Neural progenitor cell (in vitro differentiated cells): ENCODE results near the gene PSMB5. TPM values are rescaled to one million over a fixed set of nuclear protein-coding genes. Genes with fewer than 3 reads are reported as not detected.

Experiments
- DNase-seq: peaks from one replicate; pipeline ENCODE4 v3.0.0-alpha.2; 2016; ENCODE audit warnings: low spot score
- H2AFZ ChIP-seq: fragments of 200-600 bp; sonication (generic); replicated peaks from 2 replicates; pipeline ENCODE4 v1.6.1; 2016; ENCODE audit warnings: antibody characterized with exemption
- H3F3A ChIP-seq: fragments of 200-600 bp; sonication (generic); 2 replicates; pipeline ENCODE4 v1.6.1; 2016; ENCODE audit warnings: antibody characterized with exemption, low read depth
- H3K27ac ChIP-seq: fragments of 200-600 bp; sonication (generic); 2 replicates; pipeline ENCODE4 v1.5.1; 2016; ENCODE audit warnings: mild to moderate bottlenecking
- H3K27me3 ChIP-seq: fragments of 200-600 bp; sonication (generic); 2 replicates; pipeline ENCODE4 v1.6.1; 2016; ENCODE audit warnings: mild to moderate bottlenecking, moderate library complexity
- H3K36me3 ChIP-seq: fragments of 200-600 bp; sonication (generic); 2 replicates; pipeline ENCODE4 v1.5.1; 2016
- H3K4me1 ChIP-seq: fragments of 200-600 bp; sonication (generic); 2 replicates; pipeline ENCODE4 v1.6.1; 2016; ENCODE audit warnings: mixed run types
- H3K4me2 ChIP-seq: fragments of 200-600 bp; sonication (generic); 2 replicates; pipeline ENCODE4 v1.6.1; 2016
- H3K4me3 ChIP-seq: fragments of 200-600 bp; sonication (generic); 2 replicates; pipeline ENCODE4 v1.5.1; 2016
- H3K79me2 ChIP-seq: fragments of 200-600 bp; sonication (generic); 2 replicates; pipeline ENCODE4 v1.6.1; 2016; ENCODE audit warnings: low read depth
- H3K9ac ChIP-seq: fragments of 200-600 bp; sonication (generic); 2 replicates; pipeline ENCODE4 v1.6.1; 2016
- H3K9me3 ChIP-seq: fragments of 200-600 bp; sonication (generic); 2 replicates; pipeline ENCODE4 v1.5.1; 2016; ENCODE audit warnings: low read depth
- H4K20me1 ChIP-seq: fragments of 200-600 bp; sonication (generic); 2 replicates; pipeline ENCODE4 v1.6.1; 2016; ENCODE audit warnings: low read depth
- H3K27ac Mint-ChIP-seq: 3 replicates; pipeline ENCODE4 v1.8.0; 2021; ENCODE audit warnings: mixed read lengths
- H3K27me3 Mint-ChIP-seq: 2 replicates; pipeline ENCODE4 v1.8.0; 2022; ENCODE audit warnings: low read depth, mild to moderate bottlenecking, inconsistent platforms, moderate library complexity, mixed read lengths; ENCODE audit not compliant: insufficient read depth
- H3K36me3 Mint-ChIP-seq: 3 replicates; pipeline ENCODE4 v1.8.0; 2021; ENCODE audit warnings: mixed read lengths
- H3K4me1 Mint-ChIP-seq: 3 replicates; pipeline ENCODE4 v1.8.0; 2021; ENCODE audit warnings: mixed read lengths
- H3K4me3 Mint-ChIP-seq: 3 replicates; pipeline ENCODE4 v1.8.0; 2021; ENCODE audit warnings: mild to moderate bottlenecking, moderate library complexity, mixed read lengths
- H3K9me3 Mint-ChIP-seq: 3 replicates; pipeline ENCODE4 v1.8.0; 2020; ENCODE audit warnings: mixed read lengths
- EZH2 ChIP-seq: fragments of 200-600 bp; sonication (generic); IDR thresholded peaks from 2 replicates; pipeline ENCODE4 v1.6.1; 2017; ENCODE audit warnings: antibody characterized with exemption, mild to moderate bottlenecking, moderate library complexity
- EZH2phosphoT487 ChIP-seq: fragments of 200-600 bp; sonication (generic); IDR thresholded peaks from 2 replicates; pipeline ENCODE4 v1.6.1; 2017; ENCODE audit warnings: antibody characterized with exemption
- total RNA-seq: library from RNA; depleted of rRNA; stranded (reverse); fragments of >200 nt; gene quantifications from 2 replicates; pipeline ENCODE4 v1.2.3, GENCODE V29; 2015; ENCODE audit warnings: low replicate concordance
- TF ChIP-seq, protein P1 (sequence below): fragments of 200-600 bp; sonication (generic); IDR thresholded peaks from 2 replicates; pipeline ENCODE4 v1.5.1; 2017; ENCODE audit warnings: antibody characterized with exemption, mild to moderate bottlenecking

The PSMB5 gene
- total RNA-seq, 1 donor from 2014 or later, result 154 TPM

- TF ChIP-seq EZH2phosphoT487 (no peak), EZH2 (no peak)
- TF ChIP-seq, protein P1, sequence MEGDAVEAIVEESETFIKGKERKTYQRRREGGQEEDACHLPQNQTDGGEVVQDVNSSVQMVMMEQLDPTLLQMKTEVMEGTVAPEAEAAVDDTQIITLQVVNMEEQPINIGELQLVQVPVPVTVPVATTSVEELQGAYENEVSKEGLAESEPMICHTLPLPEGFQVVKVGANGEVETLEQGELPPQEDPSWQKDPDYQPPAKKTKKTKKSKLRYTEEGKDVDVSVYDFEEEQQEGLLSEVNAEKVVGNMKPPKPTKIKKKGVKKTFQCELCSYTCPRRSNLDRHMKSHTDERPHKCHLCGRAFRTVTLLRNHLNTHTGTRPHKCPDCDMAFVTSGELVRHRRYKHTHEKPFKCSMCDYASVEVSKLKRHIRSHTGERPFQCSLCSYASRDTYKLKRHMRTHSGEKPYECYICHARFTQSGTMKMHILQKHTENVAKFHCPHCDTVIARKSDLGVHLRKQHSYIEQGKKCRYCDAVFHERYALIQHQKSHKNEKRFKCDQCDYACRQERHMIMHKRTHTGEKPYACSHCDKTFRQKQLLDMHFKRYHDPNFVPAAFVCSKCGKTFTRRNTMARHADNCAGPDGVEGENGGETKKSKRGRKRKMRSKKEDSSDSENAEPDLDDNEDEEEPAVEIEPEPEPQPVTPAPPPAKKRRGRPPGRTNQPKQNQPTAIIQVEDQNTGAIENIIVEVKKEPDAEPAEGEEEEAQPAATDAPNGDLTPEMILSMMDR, result no peak
- Mint-ChIP-seq H3K36me3 (no peaks in the 10 kb centered on the region), H3K27me3 (peaks cover 3% of the 10 kb centered on the region), H3K4me3 (no peak overlapping the region), H3K4me1 (peaks cover 26% of the 10 kb centered on the region), H3K27ac (no peak overlapping the region), H3K9me3 (no peaks in the 10 kb centered on the region)
- Histone ChIP-seq H3K27me3 (no peaks in the 10 kb centered on the region), H2AFZ (no peak overlapping the region), H3K79me2 (peaks cover 7% of the 10 kb centered on the region), H3K9me3 (no peaks in the 10 kb centered on the region), H3F3A (peaks cover 18% of the 10 kb centered on the region), H3K4me2 (no peak overlapping the region), H3K4me3 (no peak overlapping the region), H3K27ac (no peak overlapping the region), H3K9ac (no peak overlapping the region), H4K20me1 (no peaks in the 10 kb centered on the region), H3K36me3 (no peaks in the 10 kb centered on the region), H3K4me1 (peaks cover 15% of the 10 kb centered on the region)
- no peak for DNase-seq
These were observed 32.1 kb downstream of the PSMB5 start for GRCh38 chr14:23002592-23002991.

GRCh38 chr14:23000860-23001259 lies 33.8 kb downstream of the PSMB5 start:
- no peaks in the 10 kb centered on the region for H3K27me3 ChIP-seq
- no peaks in the 10 kb centered on the region for H3K9me3 Mint-ChIP-seq
- H3K4me2 ChIP-seq, result no peak overlapping the region
- H3K9ac ChIP-seq, result no peak overlapping the region
- no peak for DNase-seq
- no peak overlapping the region for H3K4me3 ChIP-seq
- no peak overlapping the region for H3K4me3 Mint-ChIP-seq
- no peak for TF ChIP-seq EZH2
- TF ChIP-seq, protein P1, result no peak
- TF ChIP-seq EZH2phosphoT487, result no peak
- no peaks in the 10 kb centered on the region for H4K20me1 ChIP-seq
- no peaks in the 10 kb centered on the region for H3K9me3 ChIP-seq
- H3K27ac ChIP-seq, result no peak overlapping the region
- peaks cover 3% of the 10 kb centered on the region for H3K79me2 ChIP-seq
- H3K27ac Mint-ChIP-seq, result no peak overlapping the region
- H2AFZ ChIP-seq, result no peak overlapping the region
- peaks cover 2% of the 10 kb centered on the region for H3F3A ChIP-seq
- no peaks in the 10 kb centered on the region for H3K27me3 Mint-ChIP-seq
- H3K4me1 Mint-ChIP-seq, result peaks cover 9% of the 10 kb centered on the region
- H3K4me1 ChIP-seq, result peaks cover 4% of the 10 kb centered on the region
- H3K36me3 ChIP-seq, result no peaks in the 10 kb centered on the region
- no peaks in the 10 kb centered on the region for H3K36me3 Mint-ChIP-seq

- Histone ChIP-seq H3K36me3 (no peaks in the 10 kb centered on the region), H3F3A (no peaks in the 10 kb centered on the region), H4K20me1 (no peaks in the 10 kb centered on the region), H3K27me3 (no peaks in the 10 kb centered on the region), H3K4me1 (peaks cover 8% of the 10 kb centered on the region), H3K9me3 (no peaks in the 10 kb centered on the region), H3K9ac (no peak overlapping the region), H3K4me2 (no peak overlapping the region), H2AFZ (no peak overlapping the region), H3K27ac (no peak overlapping the region), H3K79me2 (no peaks in the 10 kb centered on the region), H3K4me3 (no peak overlapping the region)
- Mint-ChIP-seq H3K36me3 (no peaks in the 10 kb centered on the region), H3K4me3 (no peak overlapping the region), H3K27ac (no peak overlapping the region), H3K4me1 (peaks cover 11% of the 10 kb centered on the region), H3K9me3 (no peaks in the 10 kb centered on the region), H3K27me3 (peaks cover 2% of the 10 kb centered on the region)
- no peak for DNase-seq
- TF ChIP-seq EZH2, result no peak
- no peak for TF ChIP-seq EZH2phosphoT487
- TF ChIP-seq, protein P1, result no peak
These were observed 36.2 kb downstream of the PSMB5 start for GRCh38 chr14:22998329-22999012.
